Testis (tissue), 2 donors: ENCODE results near the gene CLDN34.

Source experiments
- POLR2A ChIP-seq: fragments of 450-650 bp; IDR thresholded peaks from one replicate; pipeline ENCODE4 v1.6.1; 2017; ENCODE audit warnings: antibody characterized with exemption, mild to moderate bottlenecking, moderate library complexity
- TF ChIP-seq, protein P1 (sequence below), 3 experiments: fragments of 450-650 bp in 2 of 3; fragments of 200-600 bp in 1 of 3; sonication (generic) in 1 of 3; IDR thresholded peaks; one replicate each; pipeline ENCODE4 v1.5.1; 2016 to 2019; ENCODE audit warnings: antibody characterized with exemption in 3 of 3, mild to moderate bottlenecking in 2 of 3, moderate library complexity in 1 of 3

DNA sequence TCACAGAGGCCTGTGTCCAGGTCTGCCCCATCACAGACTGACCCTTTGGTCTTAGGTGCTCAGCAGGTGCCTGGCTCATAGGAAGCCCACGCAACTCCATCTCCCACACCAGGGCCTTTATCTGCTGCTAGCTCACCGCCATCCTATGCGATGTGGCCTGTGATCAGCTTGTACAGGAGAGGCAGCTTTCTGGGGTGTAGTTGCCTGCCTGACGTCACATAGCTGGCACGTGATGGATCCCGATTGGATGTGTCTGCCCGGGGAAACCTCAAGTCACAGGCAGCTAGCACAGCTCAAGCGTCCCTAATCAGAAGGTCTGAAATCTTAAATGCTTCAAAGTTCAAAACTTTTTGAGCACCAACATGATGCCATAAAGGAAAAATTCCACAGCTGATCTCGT lies 41.2 kb upstream of the CLDN34 start:
- TF ChIP-seq, protein P1, sequence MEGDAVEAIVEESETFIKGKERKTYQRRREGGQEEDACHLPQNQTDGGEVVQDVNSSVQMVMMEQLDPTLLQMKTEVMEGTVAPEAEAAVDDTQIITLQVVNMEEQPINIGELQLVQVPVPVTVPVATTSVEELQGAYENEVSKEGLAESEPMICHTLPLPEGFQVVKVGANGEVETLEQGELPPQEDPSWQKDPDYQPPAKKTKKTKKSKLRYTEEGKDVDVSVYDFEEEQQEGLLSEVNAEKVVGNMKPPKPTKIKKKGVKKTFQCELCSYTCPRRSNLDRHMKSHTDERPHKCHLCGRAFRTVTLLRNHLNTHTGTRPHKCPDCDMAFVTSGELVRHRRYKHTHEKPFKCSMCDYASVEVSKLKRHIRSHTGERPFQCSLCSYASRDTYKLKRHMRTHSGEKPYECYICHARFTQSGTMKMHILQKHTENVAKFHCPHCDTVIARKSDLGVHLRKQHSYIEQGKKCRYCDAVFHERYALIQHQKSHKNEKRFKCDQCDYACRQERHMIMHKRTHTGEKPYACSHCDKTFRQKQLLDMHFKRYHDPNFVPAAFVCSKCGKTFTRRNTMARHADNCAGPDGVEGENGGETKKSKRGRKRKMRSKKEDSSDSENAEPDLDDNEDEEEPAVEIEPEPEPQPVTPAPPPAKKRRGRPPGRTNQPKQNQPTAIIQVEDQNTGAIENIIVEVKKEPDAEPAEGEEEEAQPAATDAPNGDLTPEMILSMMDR (IDR thresholded peaks at IDR 0.05): no peak
- no peak for TF ChIP-seq POLR2A
